ENCODE measurements around the gene RPP30.

RPP30 gene

GRCh38 chr10:90856964-90857634 is 14.7 kb upstream of the RPP30 start:
- H3K9me3 ChIP-seq (ENCODE audit: insufficient read depth, low read depth, low read length): no peaks in the 10 kb centered on the region
- H3K36me3 ChIP-seq (ENCODE audit: insufficient read depth, low read length): no peaks in the 10 kb centered on the region
- H3K9ac ChIP-seq (ENCODE audit: low read depth, low read length, poor library complexity, severe bottlenecking): no peak overlapping the region
- no peaks in the 10 kb centered on the region for H3F3A ChIP-seq (ENCODE audit: low read depth)
- H3K4me1 ChIP-seq (ENCODE audit: insufficient read depth, low read length, poor library complexity, severe bottlenecking): no peaks in the 10 kb centered on the region
- peak overlapping the region; percentile 65 for H3K4me2 ChIP-seq (ENCODE audit: low read depth, low read length, poor library complexity, severe bottlenecking)
- peaks cover 19% of the 10 kb centered on the region for H3K27me3 ChIP-seq (ENCODE audit: insufficient read depth, low read length, poor library complexity, severe bottlenecking)
- peak overlapping the region; percentile 62 for H3K4me3 ChIP-seq (ENCODE audit: low read length, poor library complexity, severe bottlenecking)
- no peaks in the 10 kb centered on the region for H3K79me2 ChIP-seq (ENCODE audit: insufficient read depth, low read length)
- TF ChIP-seq EZH2phosphoT487 (IDR thresholded peaks at IDR 0.05; ENCODE audit: borderline replicate concordance) (no peak), CTCF (conservative IDR thresholded peaks at IDR 0.05; ENCODE audit: low read length) (no peak)
- no peak overlapping the region for H2AFZ ChIP-seq (ENCODE audit: low read length)
- no peaks in the 10 kb centered on the region for H4K20me1 ChIP-seq (ENCODE audit: insufficient read depth, low read length, poor library complexity, severe bottlenecking)
- no peaks in the 10 kb centered on the region for H3K9me2 ChIP-seq (replicated peaks; ENCODE audit: low read depth, low read length)

DNA sequence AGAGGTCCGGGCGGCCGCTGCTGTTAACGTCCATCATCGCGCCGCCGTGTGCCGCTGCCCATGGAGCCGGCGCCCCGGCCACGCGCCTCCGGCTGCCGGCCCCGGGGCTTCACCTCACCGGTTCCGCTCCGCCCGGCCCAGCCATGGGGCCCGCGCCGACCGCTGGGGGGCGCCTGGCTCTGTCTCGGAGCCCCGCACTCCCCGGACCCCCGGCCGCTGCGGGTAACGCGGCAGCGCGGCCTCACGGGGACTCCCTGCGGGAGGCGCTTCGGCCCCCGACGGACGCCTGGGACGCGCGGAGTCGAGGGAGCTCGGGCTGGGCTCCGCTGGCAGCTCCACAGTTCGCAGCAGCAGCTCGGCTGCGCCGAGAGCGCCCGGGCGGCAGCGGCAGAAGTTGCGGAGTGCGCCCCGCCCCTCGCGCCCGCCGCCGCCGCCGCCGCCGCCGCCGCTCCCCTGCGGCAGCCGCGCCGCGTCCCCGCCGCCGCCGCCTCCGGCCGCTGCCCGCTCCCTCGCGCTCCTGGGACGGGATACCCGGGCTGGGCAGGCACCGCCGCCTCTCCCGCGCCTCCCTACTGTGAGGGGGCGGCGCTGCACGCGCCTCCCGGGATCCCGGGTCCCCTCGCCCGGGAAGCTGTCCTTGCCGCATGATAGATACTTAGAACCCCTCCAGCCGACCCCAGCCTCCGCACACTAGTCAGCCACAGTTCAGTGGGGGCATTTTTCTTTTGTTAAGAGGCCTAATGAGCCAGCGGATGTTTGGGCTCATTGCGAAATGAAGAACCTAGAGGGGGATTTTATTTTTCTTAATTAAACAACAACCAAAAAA is 13.9 kb upstream of the RPP30 start, which contains the start of gene HTR7:
Gene HTR7, minus strand, starts transcription at position 405 of the 826 bp plus-strand sequence. Its CDS starts 368 bp downstream, at position 37.
- H3K27me3 ChIP-seq (ENCODE audit: insufficient read depth, low read length, poor library complexity, severe bottlenecking): peaks cover 19% of the 10 kb centered on the region
- H3K9ac ChIP-seq (ENCODE audit: low read depth, low read length, poor library complexity, severe bottlenecking): no peak within 1 kb of the TSS
- H3F3A ChIP-seq (ENCODE audit: low read depth): no peaks in the 10 kb centered on the region
- peak within 1 kb of the TSS; percentile 70 for H3K4me3 ChIP-seq (ENCODE audit: low read length, poor library complexity, severe bottlenecking)
- H2AFZ ChIP-seq (ENCODE audit: low read length): peak within 1 kb of the TSS; percentile 75
- no peaks in the 10 kb centered on the region for H3K79me2 ChIP-seq (ENCODE audit: insufficient read depth, low read length)
- H3K4me2 ChIP-seq (ENCODE audit: low read depth, low read length, poor library complexity, severe bottlenecking): peak within 1 kb of the TSS; percentile 65
- H4K20me1 ChIP-seq (ENCODE audit: insufficient read depth, low read length, poor library complexity, severe bottlenecking): no peaks in the 10 kb centered on the region
- H3K4me1 ChIP-seq (ENCODE audit: insufficient read depth, low read length, poor library complexity, severe bottlenecking): no peaks in the 10 kb centered on the region
- H3K9me3 ChIP-seq (ENCODE audit: insufficient read depth, low read depth, low read length): no peaks in the 10 kb centered on the region
- no peaks in the 10 kb centered on the region for H3K36me3 ChIP-seq (ENCODE audit: insufficient read depth, low read length)
- H3K9me2 ChIP-seq (replicated peaks; ENCODE audit: low read depth, low read length): no peaks in the 10 kb centered on the region
- TF ChIP-seq CTCF (conservative IDR thresholded peaks at IDR 0.05; ENCODE audit: low read length) (peak; percentile 45), EZH2phosphoT487 (IDR thresholded peaks at IDR 0.05; ENCODE audit: borderline replicate concordance) (no peak)

DNA sequence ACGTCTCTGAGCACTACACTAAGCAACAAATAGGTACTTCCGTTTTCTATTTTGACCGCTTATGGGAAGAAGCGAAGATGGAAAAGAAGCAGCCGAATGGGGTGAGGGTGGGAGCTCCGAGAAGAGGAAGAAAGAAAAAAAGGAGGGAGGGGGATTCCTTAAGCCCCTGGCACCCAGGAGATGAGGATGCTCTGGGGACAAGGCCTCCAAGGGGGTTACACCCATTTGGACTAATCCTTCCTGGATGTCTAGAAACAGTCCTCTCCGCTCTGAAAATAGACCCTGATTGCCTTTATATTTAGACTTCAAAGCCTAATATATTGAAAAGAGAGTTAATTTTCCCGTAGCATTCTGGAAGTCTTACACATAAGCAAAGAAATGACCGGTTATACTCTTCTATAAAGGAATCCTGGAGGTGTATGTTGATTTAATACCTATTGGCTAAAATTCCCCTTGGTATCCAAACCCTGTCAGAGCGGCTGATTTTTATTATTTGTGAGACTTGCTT is 13.3 kb upstream of the RPP30 start:
- Histone ChIP-seq H3K9me3 (ENCODE audit: insufficient read depth, low read depth, low read length) (no peaks in the 10 kb centered on the region), H3K9ac (ENCODE audit: low read depth, low read length, poor library complexity, severe bottlenecking) (no peak overlapping the region), H3K4me3 (ENCODE audit: low read length, poor library complexity, severe bottlenecking) (peak overlapping the region; percentile 70), H3K9me2 (replicated peaks; ENCODE audit: low read depth, low read length) (no peaks in the 10 kb centered on the region), H3K36me3 (ENCODE audit: insufficient read depth, low read length) (no peaks in the 10 kb centered on the region), H2AFZ (ENCODE audit: low read length) (peak overlapping the region; percentile 75; the same call in 1 of the 2 replicates), H3K4me2 (ENCODE audit: low read depth, low read length, poor library complexity, severe bottlenecking) (peak overlapping the region; percentile 65), H3K27me3 (ENCODE audit: insufficient read depth, low read length, poor library complexity, severe bottlenecking) (peaks cover 19% of the 10 kb centered on the region), H3K4me1 (ENCODE audit: insufficient read depth, low read length, poor library complexity, severe bottlenecking) (no peaks in the 10 kb centered on the region), H3F3A (ENCODE audit: low read depth) (no peaks in the 10 kb centered on the region), H3K79me2 (ENCODE audit: insufficient read depth, low read length) (no peaks in the 10 kb centered on the region), H4K20me1 (ENCODE audit: insufficient read depth, low read length, poor library complexity, severe bottlenecking) (no peaks in the 10 kb centered on the region)
- TF ChIP-seq EZH2phosphoT487 (IDR thresholded peaks at IDR 0.05; ENCODE audit: borderline replicate concordance): no peak
